Thyroid gland (tissue), 4 donors: ENCODE measurements around the gene CBLIF.

Source experiments
- POLR2A ChIP-seq, 2 donors: fragments of 450-650 bp; IDR thresholded peaks; one replicate each; pipeline ENCODE4 v1.6.1; 2017; ENCODE audit warnings: antibody characterized with exemption in 2 of 2, mild to moderate bottlenecking in 2 of 2, moderate library complexity in 1 of 2
- TF ChIP-seq, protein P1 (sequence below), 6 experiments: fragments of 200-600 bp in 3 of 6; fragments of 450-650 bp in 3 of 6; sonication (generic) in 3 of 6; IDR thresholded peaks; one replicate each; pipeline ENCODE4 v1.5.1; 2016 to 2019; ENCODE audit warnings: antibody characterized with exemption in 6 of 6, mild to moderate bottlenecking in 2 of 6, inconsistent platforms in 1 of 6, moderate library complexity in 1 of 6

DNA sequence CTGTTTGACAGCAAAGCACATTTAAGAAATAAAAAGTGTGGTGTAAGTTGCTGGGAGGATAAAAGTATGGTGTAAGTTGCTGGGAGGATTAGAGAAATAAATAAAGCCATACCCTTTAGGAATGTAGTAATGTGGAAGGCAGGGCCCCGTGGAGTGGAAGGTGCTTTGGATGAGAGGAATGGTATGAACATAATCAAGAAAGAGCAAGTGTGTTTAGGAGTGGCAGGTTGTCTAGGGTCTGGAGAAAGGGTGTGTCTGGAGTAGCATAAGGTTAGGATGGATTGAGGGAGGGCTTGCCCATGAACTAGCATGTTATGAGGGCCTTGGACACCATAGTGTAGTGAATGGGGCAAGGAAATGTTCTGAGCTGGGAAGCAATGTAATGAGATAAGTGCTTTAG lies 52.8 kb downstream of the CBLIF start:
- no peak for TF ChIP-seq POLR2A (IDR thresholded peaks at IDR 0.05)
- TF ChIP-seq, protein P1, sequence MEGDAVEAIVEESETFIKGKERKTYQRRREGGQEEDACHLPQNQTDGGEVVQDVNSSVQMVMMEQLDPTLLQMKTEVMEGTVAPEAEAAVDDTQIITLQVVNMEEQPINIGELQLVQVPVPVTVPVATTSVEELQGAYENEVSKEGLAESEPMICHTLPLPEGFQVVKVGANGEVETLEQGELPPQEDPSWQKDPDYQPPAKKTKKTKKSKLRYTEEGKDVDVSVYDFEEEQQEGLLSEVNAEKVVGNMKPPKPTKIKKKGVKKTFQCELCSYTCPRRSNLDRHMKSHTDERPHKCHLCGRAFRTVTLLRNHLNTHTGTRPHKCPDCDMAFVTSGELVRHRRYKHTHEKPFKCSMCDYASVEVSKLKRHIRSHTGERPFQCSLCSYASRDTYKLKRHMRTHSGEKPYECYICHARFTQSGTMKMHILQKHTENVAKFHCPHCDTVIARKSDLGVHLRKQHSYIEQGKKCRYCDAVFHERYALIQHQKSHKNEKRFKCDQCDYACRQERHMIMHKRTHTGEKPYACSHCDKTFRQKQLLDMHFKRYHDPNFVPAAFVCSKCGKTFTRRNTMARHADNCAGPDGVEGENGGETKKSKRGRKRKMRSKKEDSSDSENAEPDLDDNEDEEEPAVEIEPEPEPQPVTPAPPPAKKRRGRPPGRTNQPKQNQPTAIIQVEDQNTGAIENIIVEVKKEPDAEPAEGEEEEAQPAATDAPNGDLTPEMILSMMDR (IDR thresholded peaks at IDR 0.05) = no peak
